GM18517 (cell line): ENCODE data around the gene SNX30.
A peak's percentile ranks its signal among the peaks of the same experiment; 100 is the strongest.

ENCODE experiments used
- ATAC-seq: cut with Tn5 transposase; IDR thresholded peaks from one replicate; pipeline ENCODE4 v1.9.1; 2021; ENCODE audit warnings: mild to moderate bottlenecking, moderate library complexity; ENCODE audit not compliant: unreplicated experiment

SNX30 gene

DNA sequence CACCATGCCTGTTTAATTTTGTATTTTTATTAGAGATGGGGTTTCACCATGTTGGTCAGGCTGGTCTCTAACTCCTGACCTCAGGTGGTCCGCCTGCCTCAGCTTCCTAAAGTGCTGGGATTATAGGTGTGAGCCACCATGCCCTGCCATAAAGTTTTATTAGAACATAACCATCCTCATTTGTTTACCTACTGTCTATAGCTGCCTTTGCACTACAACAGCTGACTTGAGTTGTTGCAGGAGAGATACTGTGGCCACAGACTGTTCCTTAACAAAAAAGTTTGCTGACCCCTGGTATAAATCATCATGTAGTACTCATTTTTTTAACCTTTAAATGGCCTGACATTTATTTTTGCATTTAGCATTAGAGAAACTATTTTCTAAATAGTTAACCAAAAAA lies 31.7 kb downstream of the SNX30 start:
- ATAC-seq = no peak

DNA sequence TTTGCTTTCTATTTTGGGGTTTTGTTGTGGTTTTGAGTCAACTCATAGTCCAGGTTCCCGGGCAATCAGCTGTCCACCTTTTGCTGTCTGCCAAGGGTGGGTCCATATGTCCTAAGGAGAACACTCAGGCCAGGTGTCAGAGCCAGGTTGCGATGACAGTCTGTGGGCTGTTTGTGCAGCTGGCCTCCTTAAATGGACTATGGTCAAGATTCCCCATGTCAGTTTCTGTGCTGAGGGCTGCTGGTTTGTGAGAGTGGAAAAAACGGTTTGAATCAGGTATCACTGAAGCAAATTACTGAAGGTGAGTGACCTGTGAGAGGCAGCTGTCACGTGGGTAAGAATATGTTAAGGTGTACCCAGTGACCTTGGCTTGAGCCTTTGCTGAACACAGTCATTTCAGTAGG lies 33.0 kb downstream of the SNX30 start:
- ATAC-seq = no peak

DNA sequence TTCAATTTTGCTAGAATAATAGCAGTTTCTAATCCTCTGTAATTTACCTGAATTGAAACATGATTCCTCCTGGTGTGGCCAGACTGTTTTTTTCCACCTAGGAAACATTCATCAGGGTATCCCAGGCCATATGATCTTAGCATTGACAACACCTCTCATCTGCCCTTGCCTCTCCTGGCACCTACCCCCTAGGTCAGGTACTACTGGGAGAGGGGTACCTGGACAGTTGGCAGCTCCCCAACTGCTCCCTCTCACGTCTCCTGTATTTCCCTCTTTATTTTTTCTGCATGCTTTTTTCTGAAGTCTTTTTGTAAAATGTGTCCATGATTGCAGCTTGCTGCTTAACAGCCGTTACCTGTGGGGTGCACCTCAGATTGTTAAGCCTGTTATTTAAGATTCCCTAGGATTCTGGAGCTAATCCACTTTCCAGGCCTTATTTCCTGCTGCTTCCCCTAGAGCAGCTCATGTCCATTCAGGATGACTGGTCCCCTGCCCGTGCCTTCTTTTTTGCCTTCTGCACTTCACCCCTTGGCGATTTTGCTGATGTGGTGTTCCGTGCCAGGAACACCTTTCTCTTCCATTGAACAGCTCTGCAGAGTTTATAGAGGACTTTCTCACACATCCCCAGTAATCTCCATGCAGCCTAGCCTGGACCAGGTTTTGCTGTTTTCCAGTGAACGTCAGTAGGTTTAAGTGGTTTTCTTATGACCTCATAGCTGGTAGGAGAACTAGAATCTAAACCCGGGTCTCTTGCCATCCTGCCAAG lies 33.6 kb downstream of the SNX30 start:
- no peak for ATAC-seq

DNA sequence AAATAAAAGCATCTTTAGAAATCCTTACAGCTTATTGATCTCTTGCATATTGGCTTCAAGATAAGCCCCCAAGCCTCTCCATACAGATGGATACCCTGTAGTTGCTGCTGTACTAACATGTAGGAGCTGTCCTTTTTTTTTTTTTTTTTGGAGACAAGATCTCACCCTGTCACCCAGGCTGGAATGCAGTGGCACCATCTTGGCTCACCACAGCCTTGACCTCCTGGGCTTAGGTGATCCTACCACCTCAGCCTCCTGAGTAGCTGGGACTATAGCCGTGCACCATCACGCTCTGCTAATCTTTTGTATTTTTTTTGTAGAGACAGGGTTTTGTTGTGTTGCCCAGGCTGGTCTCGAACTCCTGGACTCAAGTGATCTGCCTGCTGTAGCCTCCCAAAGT lies 35.4 kb downstream of the SNX30 start:
- ATAC-seq = no peak

DNA sequence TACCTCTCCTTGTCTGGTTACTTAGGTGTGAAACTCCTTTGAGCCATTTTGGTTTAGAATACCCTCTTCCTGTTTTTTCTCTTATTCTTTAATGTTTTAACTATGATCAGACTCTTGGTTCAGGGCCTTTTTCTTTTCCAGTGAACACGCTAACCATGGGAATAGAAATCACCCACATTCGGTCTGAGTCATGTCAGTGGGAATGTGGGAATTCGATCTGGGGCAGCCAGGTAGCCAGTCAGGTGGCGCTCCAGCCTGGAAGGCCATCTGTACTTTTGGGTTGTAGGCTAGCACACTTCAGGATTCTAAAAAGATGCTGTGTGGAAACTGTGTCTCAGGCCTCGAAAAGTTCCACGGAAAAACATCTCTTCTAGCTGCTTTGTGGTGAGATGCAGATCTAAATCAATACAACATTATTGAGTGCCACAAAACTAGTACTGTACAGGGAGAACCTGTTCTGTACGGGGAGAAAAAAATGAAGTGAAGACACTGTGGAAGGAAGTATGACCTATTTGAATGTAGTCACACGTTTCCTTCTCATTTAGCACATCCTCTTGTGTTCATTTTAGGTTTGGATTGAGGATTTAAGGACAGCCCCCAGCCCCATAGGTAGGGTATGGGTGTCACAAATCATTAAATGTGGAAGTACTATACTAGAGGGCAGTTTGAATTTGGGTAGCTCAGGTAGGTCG lies 36.4 kb downstream of the SNX30 start:
- ATAC-seq = no peak

DNA sequence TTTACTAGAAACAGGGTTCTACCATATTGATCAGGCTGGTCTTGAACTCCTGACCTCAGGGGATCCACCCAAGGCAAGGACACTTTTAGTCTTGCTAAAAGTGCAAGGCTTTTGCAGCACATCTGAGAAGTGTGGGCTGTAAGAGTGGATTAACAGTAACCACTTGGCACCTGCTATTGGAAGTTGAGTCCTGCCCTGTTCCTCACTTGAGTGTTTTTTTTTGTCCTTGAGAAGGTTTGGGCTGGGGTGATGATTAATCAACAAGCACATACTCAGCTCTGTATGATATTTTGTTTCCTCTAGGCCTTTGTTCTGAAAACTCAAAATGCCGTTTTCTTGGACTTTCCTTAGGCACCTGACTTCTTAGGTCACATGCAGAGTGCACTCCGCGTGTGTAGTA lies 37.4 kb downstream of the SNX30 start:
- ATAC-seq = no peak

DNA sequence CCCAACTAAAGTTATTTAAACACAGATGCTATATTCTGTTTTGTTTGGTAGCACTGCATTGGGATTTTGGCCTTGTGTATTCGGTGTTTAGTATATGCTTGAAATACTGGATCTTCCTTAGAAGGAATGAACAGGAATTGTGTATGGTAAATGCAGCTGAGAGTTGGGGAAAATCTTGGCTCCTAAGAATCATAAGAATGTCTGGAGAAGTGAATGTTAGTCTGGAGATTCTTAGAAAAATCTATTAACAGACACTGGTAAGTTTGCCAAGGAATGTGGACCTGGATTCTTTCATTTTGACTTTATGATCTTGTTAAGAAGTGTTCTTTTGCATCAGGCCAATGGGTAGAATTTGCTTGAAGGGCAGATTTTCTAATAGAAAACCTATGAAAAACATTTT lies 38.9 kb downstream of the SNX30 start:
- ATAC-seq = no peak

DNA sequence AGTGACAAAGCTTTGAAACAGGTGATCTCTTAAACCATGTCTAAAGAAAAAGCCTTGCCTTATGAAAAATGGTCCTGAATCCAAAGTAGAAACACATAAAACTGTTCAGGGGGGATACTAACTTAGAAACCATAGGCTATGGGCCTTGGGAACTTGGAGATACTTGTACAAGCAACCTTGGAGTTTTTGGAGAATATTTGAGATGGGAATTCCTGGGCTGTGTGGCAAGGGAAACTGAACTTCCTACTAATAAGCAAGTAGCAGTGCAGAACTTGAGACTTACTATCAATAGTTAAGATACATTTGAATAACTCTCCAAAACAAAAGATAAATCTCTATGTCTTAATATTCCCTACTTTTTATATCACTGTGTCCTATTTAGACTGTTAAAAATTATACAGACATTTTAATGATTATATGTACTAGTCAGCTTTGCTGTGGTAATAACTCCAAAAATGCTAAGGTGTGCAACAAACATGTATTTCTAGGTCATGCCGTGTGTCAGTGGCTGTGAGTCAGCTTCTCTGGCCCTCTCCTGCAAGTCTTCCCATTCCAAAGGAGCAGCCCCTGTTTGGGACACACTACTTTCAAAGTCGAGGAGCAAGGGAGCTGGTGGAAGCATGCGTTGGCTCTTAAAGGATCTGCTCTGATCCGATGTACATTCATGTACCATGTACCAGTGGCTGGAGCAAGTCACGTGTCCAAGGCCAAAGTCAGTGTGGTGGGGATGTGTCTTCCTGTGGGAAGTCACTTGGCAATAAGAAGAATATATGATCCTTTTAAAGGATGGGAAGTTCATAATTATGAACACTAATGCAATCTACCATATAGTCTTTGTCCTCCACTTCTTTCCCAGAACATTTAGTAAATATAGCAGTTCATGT lies 39.6 kb downstream of the SNX30 start:
- ATAC-seq = no peak

DNA sequence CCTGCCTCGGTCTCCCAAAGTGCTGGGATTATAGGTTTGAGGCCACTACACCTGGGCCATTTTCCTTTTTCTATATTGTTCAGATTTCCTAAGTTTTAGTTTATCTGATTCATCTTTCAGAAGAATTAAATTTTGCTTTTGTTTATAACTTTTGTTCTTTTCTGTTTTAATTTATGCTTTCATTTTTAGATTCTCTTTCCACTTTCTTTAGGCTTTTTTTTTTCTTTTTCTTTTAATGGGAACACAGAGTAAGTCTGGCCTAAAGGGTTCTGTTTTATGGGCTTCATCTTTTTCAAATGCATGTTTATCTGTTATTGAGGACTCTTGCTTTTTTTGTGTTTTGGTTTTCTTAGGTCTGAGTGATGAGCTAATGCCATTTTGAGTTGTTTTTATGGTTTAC lies 42.1 kb downstream of the SNX30 start:
- no peak for ATAC-seq

DNA sequence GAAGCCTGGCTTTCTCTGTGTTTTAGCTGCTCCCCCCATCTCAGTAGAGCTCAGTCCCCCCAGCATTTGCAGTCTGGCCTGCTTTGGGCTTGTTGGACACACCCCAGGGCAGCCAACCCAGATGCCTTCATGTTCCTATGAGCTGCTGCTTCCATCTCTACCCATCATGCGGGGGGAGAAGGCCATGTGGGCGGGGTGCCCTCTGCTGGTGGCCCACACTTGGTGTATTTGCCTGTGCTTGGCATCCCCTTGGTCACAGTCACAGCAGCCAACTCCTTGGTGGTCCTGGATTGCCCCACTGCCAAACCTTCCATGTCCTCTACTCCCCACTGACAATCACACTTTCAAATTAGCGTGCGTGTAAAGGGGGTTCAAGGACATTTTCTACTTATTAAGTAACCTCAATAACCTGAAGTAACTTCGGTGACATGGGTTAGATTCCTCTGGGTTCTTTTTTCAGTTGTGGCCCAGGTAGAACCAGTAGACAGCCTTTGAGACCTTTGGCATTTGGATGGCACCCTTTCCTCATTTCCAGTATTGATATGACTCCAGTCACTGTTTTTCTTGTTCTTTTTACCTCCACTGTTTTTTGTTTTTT lies 42.8 kb downstream of the SNX30 start:
- peak; percentile 74 for ATAC-seq

DNA sequence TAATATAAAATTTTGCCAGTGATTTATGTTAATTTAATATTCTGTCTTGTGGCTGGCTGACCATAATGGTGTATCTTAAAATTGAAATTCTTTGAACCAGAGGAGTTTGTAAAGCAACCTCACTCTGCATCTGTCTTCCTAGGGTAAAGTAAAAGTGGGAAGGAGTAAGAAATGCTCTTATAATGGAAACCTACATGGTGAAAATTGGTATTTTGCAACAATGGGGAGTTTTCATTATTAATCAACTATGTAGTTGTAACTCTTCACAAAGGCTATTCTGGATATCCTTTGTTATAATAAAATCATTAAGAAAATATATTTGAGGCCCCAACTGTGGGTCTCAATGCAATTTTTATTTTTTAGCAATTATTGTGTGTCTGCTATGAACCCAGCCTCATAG lies 44.2 kb downstream of the SNX30 start:
- ATAC-seq = no peak

DNA sequence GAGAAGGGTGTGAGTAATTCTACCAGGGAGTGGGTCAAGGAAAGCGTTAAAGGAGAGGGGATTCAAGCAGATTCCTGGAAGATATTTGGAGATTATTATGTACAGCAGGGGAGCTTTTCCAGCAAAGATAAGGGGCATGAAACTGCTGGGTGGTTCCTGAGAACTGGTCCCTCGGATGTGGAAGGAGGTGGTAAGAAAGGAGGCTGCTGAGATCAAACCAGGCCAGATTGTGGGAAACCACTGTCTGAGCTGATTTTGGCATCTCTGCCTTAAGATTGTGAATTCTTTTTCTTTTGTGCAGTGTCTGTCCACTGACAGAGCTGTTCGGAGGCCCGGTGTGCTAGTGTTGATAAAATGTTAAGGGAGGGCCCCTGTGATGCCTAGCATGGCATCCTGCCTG lies 45.4 kb downstream of the SNX30 start:
- no peak for ATAC-seq

DNA sequence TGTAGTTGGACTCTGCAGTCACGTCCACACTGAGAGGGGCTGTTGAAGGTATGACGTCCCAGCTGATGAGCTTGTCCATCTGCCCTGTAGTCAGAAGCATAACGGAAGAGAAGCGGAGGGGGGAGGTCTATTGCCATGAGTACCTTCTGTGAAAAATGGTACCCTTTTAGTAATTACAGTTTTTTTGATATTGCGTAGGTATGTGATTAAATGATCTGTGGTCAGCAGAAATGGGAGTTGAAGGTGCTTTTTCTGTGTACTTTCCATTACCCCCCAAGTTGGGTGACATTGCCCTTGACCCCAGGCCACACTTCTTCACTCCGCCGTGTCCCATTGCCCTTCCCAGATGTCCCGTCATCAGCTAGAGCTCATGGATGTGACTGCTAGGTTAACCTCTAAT lies 45.9 kb downstream of the SNX30 start:
- no peak for ATAC-seq

DNA sequence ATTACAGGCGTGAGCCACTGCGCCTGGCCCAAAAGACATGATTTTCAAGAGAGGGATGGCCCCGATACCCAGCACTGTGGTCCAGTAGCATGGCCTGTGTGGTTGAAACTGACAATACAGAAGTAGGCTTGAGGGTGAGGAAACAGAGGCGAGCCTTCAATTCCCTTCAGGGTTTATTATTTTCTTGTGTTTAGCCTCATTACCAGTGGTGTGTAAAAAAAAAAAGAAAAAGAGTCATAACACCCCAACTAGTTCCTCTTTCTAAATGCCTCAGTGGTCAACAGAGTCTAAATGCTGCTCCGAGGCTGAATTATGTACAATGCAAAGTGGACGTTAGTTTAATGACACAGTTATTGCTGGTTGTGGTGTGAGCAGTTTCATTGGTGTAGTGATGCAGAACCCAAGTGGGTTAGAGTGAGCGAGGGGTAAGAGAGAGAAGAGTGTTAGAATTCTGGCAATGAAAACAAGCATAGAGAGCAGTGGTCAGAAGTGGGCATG lies 58.8 kb downstream of the SNX30 start:
- ATAC-seq = peak; percentile 100

DNA sequence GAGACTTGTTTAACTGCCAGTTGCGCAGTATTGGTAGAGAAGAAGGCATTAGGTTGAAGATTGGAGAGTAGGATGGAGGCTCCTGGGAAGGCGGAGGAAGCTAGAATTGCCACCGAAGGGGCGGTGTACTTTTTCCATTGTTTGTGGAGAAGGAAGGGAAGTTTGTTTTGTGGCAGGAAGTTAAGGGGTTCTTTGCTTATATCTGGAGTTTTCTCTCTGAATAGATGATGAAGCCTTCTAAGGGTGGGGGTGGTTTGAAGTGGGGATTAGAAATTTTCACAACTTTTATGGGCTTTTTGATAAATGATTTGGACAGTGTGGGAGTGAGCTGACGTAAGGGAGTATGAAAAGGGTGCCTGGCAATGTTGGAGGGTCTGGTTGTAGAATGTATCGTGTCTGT lies 59.3 kb downstream of the SNX30 start:
- ATAC-seq = no peak

DNA sequence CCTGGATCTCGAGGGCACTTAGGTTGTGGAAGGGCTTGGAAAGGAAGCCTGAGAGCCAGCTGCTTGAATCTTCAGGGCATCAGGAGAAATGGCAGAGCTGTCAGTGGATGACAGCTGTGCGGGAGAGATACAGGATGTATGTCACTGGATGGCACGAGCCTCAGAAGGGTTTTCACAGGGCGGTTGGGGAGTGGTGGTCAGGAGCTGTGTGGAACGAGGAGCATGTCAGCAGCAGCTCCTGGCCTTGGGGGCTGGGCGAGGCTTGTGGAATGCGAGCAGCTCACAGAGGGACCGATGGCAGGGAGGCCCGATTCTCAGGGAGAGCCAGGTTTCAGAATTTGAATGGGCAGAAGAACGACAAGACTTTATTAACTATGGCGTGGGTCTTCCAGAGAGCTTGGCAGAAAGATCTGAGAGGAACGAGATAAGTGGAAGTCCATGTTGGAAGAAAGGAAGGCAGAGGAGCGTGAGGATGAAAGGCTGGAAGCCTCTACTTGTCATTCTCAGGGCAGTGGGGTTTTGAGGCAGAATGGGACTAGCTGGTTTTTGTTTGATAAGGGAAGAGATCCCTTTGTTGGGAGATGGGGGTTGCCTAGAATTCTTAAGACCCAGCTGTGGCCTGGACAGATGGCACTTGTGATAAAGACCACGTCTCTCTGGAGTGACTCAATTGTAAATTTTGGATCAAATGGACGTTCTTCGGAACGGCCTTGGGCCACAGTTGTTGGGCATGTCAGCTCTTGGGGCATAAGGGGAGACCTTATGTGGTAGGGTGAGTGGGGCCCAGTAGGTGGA lies 60.3 kb downstream of the SNX30 start:
- no peak for ATAC-seq

DNA sequence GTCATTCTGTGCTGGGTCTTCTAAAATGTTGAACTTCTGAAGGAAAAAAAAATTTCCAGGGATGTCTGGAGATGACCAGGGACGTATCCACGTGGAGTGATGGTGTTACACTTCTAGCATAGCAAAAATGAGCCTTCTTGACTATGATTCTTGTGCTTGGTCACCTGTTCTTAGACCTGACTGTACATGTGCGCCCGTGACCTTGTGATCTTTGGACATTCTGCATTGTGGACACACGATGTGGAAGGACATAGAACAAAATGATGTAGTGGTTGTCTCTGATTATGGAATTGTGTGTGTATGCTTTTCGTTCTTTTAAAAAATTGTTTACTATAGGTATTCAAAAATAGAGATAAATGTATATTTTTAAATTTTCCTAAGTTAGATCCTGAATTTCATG lies 61.0 kb downstream of the SNX30 start:
- no peak for ATAC-seq

DNA sequence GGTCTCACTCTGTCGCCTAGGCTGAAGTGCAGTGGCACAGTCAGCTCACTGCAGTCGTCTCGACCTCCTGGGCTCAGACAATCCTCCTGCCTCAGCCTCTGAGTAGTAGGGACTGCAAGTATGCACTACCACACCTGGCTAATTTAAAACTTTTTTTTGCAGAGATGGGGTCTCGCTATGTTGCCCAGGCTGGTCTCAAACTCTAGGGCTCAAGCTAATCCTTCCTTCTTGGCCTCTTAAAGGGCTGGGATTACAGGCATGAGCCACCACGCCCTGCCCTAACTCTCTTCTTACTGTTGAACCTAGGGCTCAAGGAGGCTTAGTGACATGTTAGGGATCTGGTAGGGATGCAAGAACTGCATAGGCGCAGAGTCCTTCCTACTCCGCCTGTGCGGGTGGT lies 65.3 kb downstream of the SNX30 start:
- ATAC-seq = no peak

DNA sequence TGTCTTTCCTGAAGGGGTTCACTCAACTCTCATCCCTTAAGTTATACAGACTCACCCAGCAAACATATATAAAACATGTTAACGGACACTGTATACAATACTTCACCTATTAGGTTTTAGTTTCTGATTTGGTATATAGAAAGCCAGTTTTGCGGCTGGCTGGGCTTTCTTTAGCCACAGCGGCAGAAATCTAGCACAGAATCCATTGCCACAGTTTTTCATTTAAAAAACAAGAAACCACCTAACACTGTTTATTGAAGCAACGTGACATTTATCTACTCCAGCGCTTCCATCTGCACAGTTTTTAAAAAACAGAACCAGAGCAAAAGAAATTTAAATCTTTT lies 67.3 kb downstream of the SNX30 start:
- ATAC-seq = peak; percentile 53
